ENCODE results near the gene KAZN. TPM values are rescaled to one million over a fixed set of nuclear protein-coding genes. Genes with fewer than 3 reads are reported as not detected.
A peak's percentile ranks its signal among the peaks of the same experiment; 100 is the strongest.

The KAZN gene
- total RNA-seq, 3 donors from 2014 or later, result 12.2 to 16.4 (median 16.2) TPM

DNA sequence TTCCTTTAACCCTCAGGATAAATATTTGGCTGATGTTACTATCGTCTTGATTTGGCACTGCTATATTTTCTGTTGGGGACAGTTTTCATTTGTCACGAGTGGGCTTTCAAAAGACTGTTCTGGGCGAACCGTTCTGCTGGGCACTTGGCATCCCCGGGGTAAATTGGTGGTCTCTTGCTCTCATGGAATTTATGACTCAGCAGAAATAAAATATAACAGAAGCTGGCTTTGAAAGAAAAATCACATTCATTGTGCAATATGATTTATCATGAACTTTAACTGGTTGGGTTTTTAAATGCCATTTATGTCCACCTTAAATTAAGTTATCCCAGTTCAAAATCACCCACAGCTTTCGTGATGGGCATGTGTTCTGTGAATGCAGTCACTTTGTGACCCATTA lies 147.3 kb downstream of the KAZN start:
- TF ChIP-seq POLR2A (IDR thresholded peaks at IDR 0.05) (no peak), POLR2AphosphoS5 (IDR thresholded peaks at IDR 0.05) (no peak)
- TF ChIP-seq, protein P1, sequence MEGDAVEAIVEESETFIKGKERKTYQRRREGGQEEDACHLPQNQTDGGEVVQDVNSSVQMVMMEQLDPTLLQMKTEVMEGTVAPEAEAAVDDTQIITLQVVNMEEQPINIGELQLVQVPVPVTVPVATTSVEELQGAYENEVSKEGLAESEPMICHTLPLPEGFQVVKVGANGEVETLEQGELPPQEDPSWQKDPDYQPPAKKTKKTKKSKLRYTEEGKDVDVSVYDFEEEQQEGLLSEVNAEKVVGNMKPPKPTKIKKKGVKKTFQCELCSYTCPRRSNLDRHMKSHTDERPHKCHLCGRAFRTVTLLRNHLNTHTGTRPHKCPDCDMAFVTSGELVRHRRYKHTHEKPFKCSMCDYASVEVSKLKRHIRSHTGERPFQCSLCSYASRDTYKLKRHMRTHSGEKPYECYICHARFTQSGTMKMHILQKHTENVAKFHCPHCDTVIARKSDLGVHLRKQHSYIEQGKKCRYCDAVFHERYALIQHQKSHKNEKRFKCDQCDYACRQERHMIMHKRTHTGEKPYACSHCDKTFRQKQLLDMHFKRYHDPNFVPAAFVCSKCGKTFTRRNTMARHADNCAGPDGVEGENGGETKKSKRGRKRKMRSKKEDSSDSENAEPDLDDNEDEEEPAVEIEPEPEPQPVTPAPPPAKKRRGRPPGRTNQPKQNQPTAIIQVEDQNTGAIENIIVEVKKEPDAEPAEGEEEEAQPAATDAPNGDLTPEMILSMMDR (IDR thresholded peaks at IDR 0.05), result no peak
- H3K27ac ChIP-seq, result peak overlapping the region in 1 of 2 donors; percentile 43
- no peaks in the 10 kb centered on the region for H3K4me1 ChIP-seq
- no peaks in the 10 kb centered on the region for H3K27me3 ChIP-seq
- DNase-seq (ENCODE audit: low spot score in 2 of 2), result no peak
- no peaks in the 10 kb centered on the region for H3K9me3 ChIP-seq
- H3K4me3 ChIP-seq, result peak overlapping the region in 1 of 3 donors; percentile 35
- intact Hi-C loops (cut with DNase I; ENCODE audit: low total_unique reads), result no loop called here
- no peaks in the 10 kb centered on the region for H3K36me3 ChIP-seq

DNA sequence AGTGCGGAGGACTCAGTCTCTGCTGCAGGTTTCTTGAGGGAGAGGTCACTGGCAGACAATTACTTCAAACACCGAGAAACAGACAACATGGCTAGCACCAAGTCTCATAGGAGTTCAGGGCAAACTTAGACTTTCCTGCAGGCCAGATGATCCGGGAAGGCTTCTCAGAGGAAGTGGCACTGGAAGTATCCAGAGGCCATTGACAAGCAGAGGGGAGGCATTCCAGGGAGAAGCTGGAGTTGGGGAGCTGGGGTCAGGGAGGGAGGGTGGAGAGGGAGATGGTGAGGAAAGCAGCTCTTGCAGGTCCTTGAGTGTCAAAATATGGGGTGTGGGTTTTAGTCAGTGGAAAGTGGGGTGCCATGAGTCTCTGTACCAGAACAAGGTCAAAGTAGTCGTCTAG lies 147.9 kb downstream of the KAZN start:
- Histone ChIP-seq H3K4me1 (no peaks in the 10 kb centered on the region), H3K4me3 (no peak overlapping the region), H3K9me3 (no peaks in the 10 kb centered on the region), H3K27me3 (no peaks in the 10 kb centered on the region), H3K36me3 (no peaks in the 10 kb centered on the region), H3K27ac (no peak overlapping the region)
- TF ChIP-seq POLR2A (IDR thresholded peaks at IDR 0.05), result no peak
- TF ChIP-seq, protein P1 (IDR thresholded peaks at IDR 0.05), result no peak
- no peak for TF ChIP-seq POLR2AphosphoS5 (IDR thresholded peaks at IDR 0.05)
- intact Hi-C loops (cut with DNase I; ENCODE audit: low total_unique reads), result no loop called here
- DNase-seq (ENCODE audit: low spot score in 2 of 2), result no peak

DNA sequence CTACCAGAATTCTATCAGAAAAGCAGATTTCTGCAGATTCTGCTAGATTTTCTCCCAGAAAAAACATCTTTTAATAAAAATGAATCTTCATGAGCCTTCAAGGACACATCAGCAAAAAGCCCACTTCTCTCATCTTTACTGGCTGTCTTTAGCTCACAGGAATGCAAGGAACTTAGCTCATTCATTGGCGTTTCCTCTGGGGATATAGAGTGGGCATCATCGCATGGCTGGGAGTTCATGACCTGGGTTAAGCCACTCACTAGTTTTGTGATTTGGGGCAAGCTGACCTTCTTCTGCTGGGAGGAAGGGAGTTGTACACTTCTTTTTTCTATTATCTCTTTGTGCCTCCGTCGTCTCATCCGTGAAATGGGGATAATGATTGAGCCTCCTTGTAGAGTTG lies 149.7 kb downstream of the KAZN start:
- no peak overlapping the region for H3K27ac ChIP-seq
- no peak for DNase-seq (ENCODE audit: low spot score in 2 of 2)
- no peaks in the 10 kb centered on the region for H3K9me3 ChIP-seq
- no peak overlapping the region for H3K4me3 ChIP-seq
- intact Hi-C loops (cut with DNase I; ENCODE audit: low total_unique reads), result no loop called here
- H3K36me3 ChIP-seq, result no peaks in the 10 kb centered on the region
- TF ChIP-seq, protein P1 (IDR thresholded peaks at IDR 0.05), result no peak
- no peak for TF ChIP-seq POLR2AphosphoS5 (IDR thresholded peaks at IDR 0.05)
- no peak for TF ChIP-seq POLR2A (IDR thresholded peaks at IDR 0.05)
- no peaks in the 10 kb centered on the region for H3K4me1 ChIP-seq
- no peaks in the 10 kb centered on the region for H3K27me3 ChIP-seq

DNA sequence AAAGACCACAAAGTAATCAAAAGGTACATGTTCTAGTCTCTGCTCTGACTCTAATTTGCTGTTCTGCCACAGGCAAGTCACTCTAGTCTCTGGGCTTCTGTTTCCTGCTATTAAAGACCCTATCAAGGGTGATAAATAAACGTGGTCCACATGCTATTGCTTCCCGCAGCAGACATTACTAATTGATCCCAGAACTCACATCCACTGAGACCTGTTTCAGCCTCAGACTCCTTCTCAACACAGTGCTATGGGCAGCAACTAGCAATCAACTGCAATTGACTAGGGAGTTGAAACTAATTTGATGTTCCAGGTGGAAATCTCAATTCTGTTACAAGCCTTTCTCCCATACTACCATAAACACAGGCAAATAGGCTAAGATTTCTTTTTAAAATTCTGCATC lies 150.5 kb downstream of the KAZN start:
- intact Hi-C loops (cut with DNase I; ENCODE audit: low total_unique reads), result no loop called here
- Histone ChIP-seq H3K4me3 (no peak overlapping the region), H3K36me3 (no peaks in the 10 kb centered on the region), H3K9me3 (no peaks in the 10 kb centered on the region), H3K27ac (no peak overlapping the region), H3K4me1 (no peaks in the 10 kb centered on the region), H3K27me3 (no peaks in the 10 kb centered on the region)
- no peak for TF ChIP-seq POLR2A (IDR thresholded peaks at IDR 0.05)
- TF ChIP-seq, protein P1 (IDR thresholded peaks at IDR 0.05), result no peak
- no peak for TF ChIP-seq POLR2AphosphoS5 (IDR thresholded peaks at IDR 0.05)
- DNase-seq (ENCODE audit: low spot score in 2 of 2), result no peak

DNA sequence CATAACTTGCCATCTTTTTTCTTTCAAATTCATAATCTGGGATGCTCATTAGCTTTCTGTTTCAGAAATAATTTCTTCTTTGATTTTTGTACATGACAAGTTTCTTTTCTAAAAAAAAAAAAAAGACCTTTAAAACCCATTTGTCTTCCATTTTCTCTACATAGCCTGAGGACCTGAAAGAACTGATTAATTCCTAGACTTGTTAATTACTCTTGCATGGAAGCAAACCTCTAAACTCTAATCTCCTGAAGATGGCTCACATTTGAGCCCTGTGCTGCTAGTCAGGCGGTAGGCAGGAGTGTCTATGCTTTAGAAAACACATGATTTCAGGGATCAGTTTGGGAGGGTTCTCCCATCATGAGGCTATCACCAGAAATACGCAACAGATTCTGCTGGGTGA lies 152.0 kb downstream of the KAZN start:
- no peak overlapping the region for H3K4me3 ChIP-seq
- no peaks in the 10 kb centered on the region for H3K27me3 ChIP-seq
- no peaks in the 10 kb centered on the region for H3K9me3 ChIP-seq
- H3K4me1 ChIP-seq, result no peaks in the 10 kb centered on the region
- intact Hi-C loops (cut with DNase I; ENCODE audit: low total_unique reads), result no loop called here
- H3K36me3 ChIP-seq, result no peaks in the 10 kb centered on the region
- TF ChIP-seq POLR2A (IDR thresholded peaks at IDR 0.05), result no peak
- TF ChIP-seq, protein P1 (IDR thresholded peaks at IDR 0.05), result no peak
- no peak for TF ChIP-seq POLR2AphosphoS5 (IDR thresholded peaks at IDR 0.05)
- DNase-seq (ENCODE audit: low spot score in 2 of 2), result no peak
- no peak overlapping the region for H3K27ac ChIP-seq
